H54 (cell line): ENCODE data around the gene PRG3.

Experiments
- DNase-seq: peaks from one replicate; pipeline ENCODE4 v3.0.0; 2011; ENCODE audit warnings: low spot score, mixed read lengths; ENCODE audit not compliant: insufficient read length
- FAIRE-seq: peaks from 3 replicates; lab custom pipeline; 2011; peaks lifted over from hg19 to GRCh38; lab: Jason Lieb, UNC
- POLR2A ChIP-seq: IDR thresholded peaks from 2 replicates; pipeline ENCODE4 v1.6.1; 2011; ENCODE audit warnings: low read depth, mild to moderate bottlenecking, low read length

Gene PRG3

DNA sequence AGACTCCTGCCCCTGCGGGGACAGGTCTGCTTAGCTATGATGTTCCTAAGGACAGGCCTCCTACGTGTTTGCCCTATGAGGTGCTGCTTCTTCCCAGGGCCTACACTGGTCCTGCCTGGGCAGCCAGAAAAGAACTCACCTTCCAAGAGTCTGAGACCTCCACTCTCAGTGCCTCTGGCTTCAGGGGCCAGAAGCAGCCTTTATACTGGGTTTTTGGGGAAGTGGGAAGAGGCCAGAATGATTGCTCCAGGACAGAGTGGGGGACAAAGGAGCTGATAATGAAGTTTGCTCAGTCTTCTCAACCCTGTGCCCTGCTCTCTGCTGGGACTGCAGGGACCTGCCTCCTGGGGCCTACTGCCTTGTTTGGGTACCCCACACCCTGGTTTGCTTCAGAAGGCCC lies at the start of gene PRG3:
PRG3 (minus strand) TSS at position 176 of the 400 bp plus-strand sequence. CDS start 442 bp downstream, outside the sequence.
- DNase-seq, result no peak
- TF ChIP-seq POLR2A, result no peak
- FAIRE-seq, result no peak

GRCh38 chr11:57429946-57430345 lies 49.0 kb upstream of the PRG3 start:
- FAIRE-seq, result no peak
- TF ChIP-seq POLR2A, result no peak
- no peak for DNase-seq

DNA sequence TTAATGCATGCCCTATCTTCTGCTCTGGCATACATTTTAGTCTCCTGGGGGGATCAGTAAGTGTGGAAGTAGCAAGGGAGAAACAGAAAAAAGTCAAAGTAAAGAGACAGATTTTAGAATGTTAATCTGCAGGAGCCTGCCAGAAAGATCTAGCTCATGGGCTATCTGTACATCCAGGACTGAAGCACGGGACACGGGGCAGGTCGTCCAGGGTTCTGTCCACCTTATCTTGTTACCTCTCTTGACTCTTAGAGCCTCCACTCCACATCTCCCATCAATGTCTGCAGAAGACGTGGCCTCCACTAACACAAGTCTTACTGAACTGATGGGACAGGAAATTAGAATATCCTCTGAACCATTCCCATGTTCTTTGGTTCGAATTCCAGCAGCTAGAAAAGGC lies 47.7 kb upstream of the PRG3 start:
- FAIRE-seq (no peak), DNase-seq (no peak)
- no peak for TF ChIP-seq POLR2A

DNA sequence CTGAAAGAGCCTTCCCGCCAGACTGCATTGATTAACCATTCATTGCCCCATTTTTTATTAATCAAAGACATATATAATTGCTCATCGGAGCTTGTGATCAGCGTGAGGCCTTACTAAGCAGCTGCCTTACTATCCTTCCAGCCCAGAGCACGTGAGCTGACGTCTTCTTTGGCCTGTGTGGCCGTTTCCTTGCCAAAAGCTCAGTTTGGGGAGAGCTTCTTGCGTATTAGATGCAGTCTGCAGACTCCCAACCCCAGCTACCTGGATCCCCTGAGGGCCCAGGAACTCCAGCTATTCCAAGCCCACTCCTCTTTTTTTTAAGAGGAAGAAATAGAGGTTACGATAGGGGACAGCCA lies 46.8 kb upstream of the PRG3 start:
- DNase-seq, result no peak
- FAIRE-seq, result no peak
- TF ChIP-seq POLR2A, result no peak

GRCh38 chr11:57426929-57427726 lies 46.2 kb upstream of the PRG3 start, which contains the start of gene SLC43A3:
Gene SLC43A3 (minus strand): TSS chr11:57427121. CDS start chr11:57426172, 949 bp downstream.
- FAIRE-seq (no peak), DNase-seq (peak; percentile 52)
- TF ChIP-seq POLR2A, result peak; percentile 43

DNA sequence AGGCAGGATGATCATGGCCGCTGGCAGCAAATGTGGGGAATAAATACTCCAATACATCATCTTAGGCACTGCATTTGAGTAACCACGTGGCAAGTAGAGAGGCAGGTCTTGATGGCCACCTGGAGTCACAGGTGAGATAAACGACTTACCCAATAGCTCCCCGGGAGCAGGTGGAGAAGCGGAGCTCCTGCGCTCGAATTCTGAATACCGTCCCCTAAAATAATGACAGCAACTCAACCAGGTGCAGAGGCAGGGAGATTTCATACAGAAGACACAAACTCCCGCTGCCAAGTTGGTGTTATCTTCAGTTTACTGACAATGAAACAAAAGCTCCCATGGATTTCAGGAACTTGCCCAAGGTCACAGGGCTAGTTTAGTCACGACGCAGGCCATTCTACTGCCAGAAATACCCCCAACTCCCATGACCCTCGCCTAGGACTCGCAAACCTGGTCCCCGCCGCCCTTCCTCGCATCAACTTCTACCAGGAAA lies 45.5 kb upstream of the PRG3 start:
- DNase-seq (no peak), FAIRE-seq (no peak)
- no peak for TF ChIP-seq POLR2A

- FAIRE-seq, result no peak
- DNase-seq, result no peak
- TF ChIP-seq POLR2A, result no peak
Observed at GRCh38 chr11:57425565-57426438, 44.9 kb upstream of the PRG3 start.

DNA sequence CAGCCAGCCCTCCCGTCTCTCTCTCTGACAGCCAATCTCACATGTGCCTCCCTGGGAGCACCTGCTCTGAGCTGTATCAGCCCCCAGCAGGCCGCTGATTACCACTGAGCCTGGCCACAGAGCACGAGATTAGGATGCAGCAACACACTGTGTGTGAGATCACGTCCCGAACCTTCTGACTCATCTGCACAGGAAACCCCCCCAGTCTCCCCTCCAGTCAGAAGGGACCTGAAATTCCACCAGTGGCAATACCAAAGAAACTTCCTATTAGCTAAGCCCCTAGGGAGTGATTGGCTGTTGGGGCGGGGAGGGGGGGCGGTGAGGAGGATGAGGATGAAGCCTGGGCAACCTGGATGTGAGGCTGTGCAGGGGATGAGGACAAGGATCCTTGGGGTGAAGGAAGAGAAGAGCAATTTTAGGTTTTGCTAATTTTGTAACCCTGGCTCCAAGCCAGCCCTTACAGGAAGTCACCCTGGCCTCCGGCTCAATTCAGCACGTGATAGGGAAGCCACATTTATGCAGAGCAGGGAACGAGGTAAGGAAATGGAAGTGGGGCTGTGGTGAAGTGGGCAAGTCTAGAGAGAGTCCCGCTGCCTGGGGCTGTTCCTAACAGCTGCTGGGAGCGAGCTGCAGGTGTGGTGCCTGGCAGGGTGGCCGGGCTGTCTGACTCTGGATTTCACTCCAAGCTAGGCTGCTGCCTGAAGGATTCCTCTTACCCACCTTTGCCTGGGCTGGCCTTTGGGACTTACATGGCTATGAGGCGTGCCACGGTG lies 44.0 kb upstream of the PRG3 start:
- FAIRE-seq, result peak; percentile 11
- TF ChIP-seq POLR2A, result no peak
- peak; percentile 70 for DNase-seq

DNA sequence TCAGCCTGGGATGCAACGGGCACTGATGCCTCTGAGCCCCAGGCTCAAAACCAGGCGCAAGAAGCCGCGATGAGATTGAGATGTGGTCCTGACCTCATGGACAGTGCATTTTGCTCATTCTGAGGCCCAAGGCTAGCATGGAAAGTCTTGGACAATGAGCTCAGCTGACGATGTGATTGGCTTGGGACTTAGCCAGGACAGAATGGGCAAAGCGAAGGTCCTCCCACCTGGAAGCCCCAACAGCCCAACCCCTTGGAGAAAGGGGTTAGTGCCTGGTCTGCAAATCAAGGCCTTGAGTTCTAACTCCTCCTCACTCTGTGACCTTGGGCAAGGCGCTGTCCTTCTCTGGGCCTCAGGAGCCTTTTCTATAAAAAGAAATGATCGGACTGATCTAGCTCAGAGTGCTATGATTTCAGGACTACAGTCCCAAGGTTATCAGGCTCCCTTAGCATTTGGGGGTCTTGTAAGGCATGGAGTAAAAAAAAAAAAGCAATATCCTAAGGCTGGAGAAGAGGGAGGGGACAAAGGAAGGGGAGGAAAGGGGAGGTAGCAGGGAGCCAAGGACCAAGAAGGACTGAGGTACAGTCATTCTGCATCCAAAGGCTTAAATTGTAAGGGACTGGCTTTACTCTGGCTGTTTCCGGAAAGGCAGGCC lies 43.3 kb upstream of the PRG3 start:
- no peak for DNase-seq
- no peak for TF ChIP-seq POLR2A
- no peak for FAIRE-seq

DNA sequence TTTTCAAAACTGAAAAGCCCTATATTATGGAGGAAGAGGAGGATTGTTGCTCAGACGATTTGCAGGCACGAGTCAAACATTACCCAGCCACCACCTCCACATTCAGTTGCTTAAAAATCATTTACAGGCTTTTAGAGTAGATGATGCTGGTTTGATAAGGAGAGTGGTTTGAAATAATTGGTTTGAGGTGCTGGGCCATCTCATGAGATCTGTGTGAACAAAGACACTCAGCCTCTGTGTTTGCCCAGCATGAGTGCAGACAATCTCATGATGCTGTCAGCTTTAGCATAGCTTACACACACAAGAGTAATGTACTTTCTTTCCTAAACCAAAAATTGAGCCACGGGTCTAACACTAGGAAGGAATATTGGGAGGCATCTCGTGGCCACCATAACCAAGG lies 41.7 kb upstream of the PRG3 start:
- no peak for TF ChIP-seq POLR2A
- FAIRE-seq (no peak), DNase-seq (no peak)

GRCh38 chr11:57421805-57422204 lies 40.9 kb upstream of the PRG3 start:
- no peak for FAIRE-seq
- no peak for DNase-seq
- TF ChIP-seq POLR2A, result no peak

DNA sequence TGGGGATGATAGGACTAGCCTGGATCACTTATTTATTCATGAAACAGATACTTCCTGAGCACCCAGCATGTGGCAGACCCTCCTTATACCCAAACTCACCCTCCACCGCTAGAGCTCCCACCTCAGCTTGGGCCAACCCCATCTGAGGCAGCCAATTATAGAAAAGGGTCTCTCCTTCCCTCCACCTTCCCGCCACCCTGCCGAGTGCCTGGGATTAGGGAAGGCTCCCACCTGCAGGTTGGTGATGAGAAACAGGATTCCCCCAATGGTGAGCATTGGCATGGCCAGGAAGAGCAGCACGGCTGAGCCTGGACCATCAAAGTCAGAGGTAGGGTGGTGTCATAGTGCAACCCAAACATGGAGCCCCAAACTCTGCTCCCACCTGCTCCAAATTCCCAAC lies 40.1 kb upstream of the PRG3 start:
- DNase-seq (no peak), FAIRE-seq (no peak)
- TF ChIP-seq POLR2A, result no peak

DNA sequence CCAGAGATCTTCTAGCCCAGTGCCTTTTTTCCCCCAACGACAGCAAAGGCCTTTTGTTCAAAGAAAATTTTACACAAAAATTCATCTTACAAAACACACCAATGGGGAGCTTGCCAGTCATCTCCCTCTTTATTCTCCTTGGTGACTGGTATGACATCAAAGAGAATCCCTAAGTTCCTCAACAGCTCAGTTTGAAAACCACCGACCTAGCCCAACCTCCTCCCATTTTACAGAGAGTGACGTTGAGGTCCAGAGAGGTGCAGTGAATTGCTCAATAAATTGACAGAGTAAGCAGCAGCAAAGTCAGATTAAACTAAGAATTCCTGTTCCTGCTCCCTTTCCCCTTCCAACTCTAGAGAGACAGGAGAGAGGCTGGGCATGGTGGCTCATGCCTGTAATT lies 38.2 kb upstream of the PRG3 start:
- DNase-seq, result no peak
- no peak for TF ChIP-seq POLR2A
- FAIRE-seq, result no peak
